Measurements from ENCODE around the gene ZNF785.
"Not testable (repeated sequence)": the region's sequence is repeated elsewhere in the genome, so short reads cannot be mapped to it uniquely, and the experiment has no call there.

ZNF785 gene

DNA sequence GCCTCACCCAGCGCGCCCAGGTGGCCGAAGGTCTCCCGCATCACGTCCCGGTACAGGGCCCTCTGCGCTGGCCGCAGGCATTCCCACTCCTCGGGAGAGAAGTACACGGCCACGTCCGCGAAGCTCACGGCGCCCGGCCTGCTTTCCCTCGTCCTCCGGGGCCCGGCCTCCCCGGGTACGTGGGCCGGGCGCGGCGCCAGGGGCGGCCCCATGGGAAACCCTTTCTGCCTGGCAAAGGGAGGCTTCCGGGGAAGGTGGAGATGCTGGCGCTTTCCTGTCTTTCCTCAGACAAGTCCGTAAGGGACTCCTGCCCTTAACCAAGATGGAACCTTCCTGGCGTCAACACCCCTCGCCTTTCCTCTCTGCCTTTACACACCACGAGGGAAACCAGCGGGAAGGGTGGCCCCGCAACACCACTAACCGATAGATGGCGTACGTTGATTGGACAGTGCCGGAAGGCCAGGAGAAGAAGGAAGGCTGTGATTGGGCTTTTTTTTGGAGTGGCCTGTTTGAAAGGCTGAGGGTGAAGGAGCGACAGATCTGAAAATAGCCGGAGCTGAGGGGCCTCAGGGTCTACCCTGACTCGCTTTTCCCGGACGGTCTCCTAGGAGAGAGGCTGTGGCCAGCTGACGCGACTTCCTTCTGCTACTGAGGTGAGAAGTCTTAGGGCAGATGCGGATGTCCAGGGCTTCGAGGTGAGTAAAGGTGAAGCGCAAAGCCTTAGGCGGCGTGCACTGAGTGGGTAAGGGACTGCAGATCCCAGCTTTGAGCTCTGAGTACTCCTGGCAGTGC is at the start of gene ZNF785:
TSS of gene ZNF785 (minus strand) at position 298 of the 792 bp plus-strand sequence. CDS start at position 212, 86 bp downstream.
- peak; percentile 99 for DNase-seq

DNA sequence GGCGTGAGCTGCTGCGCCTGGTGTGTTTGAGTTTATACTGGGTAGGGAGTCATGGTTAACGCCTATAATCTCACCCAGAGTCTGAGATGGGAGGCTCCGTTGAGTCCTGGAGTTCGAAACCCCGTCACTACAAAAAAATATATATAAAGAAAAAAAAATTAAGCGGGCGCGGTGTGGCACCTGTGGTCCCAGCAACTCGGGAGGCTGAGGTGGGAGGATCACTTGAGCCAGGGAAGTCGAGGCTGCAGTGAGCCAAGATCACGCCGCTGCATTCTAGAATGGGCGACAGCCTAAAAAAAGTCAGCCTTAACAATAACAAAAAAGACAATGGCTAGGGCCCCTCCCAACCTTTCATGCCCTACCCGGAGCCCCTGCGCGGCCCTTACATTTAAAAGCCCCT is 48.0 kb upstream of the ZNF785 start:
- DNase-seq = no peak

DNA sequence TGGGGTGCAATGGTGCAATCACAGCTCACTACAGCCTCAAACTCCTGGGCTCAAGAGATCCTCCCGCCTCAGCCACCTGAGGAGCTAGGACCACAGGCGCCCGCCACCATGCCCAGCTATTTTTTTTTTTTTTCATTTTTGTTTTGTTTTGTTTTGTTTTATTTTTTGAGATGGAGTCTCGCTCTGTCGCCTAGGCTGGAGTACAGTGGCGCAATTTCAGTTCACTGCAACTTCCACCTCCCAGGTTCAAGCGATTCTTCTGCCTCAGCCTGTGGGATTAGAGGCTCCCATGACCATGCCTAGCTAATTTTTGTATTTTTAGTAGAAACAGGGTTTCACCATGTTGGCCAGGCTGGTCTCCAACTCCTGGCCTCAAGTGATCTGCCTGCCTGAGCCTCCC is 47.0 kb upstream of the ZNF785 start:
- DNase-seq = not testable (repeated sequence)

DNA sequence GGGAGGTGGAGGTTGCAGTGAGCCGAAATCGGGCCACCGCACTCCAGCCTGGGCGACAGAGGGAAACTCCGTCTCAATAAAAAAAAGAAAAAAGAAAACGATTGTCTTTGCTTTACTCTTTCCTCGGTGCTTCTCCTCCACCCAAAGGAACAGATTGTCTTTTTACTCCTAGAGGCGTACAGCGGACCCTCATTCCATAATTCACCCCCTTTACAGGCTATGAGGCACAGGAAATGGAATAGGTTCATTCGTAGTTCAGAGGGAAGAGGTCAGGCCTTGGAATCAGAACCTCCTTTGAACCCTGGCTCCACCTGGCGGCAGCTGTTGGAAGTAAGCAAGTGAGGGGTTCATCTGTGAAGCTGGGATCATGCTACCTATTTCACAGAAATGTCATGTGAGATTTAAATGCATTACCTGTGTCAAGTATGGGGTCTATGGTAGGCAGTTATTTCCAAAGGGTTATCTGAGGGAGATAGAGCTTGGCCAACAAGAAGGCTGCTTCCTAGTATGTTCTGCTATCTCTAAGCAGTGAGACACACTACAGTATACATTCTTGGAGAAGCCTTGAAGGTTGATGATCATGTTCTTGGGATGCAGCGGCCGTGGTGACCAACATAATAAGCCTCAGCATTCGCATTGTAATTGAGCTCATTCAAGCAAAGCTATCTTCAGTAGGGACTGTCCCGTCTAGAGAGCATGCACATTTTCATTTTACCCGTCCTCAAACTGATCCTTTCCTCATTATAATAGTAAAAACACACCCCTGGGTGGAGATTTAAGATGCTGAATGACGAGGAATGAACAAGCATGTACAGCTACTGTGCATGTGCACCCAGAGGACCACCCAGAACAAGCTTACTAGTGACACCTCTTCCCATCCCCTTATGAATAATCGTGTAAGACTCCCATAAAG is 43.4 kb upstream of the ZNF785 start:
- DNase-seq = peak; percentile 69

DNA sequence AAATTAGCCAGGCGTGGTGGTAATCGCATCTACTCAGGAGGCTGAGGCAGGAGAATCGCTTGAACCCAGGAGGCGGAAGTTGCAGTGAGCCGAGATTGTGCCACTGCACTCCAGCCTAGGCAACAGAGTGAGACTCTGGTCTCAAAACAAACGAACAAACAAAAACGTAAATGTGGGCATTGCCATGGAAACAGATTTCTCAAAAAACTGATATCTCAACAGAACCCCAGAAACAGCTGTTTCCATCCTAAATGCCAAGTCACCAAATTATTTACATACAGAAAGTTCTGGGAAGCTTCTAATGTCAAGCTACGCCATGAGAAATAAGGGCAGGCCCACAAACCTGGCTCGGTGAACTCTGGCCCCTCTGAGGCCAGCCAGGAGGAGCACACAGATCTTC is 40.7 kb upstream of the ZNF785 start:
- no peak for DNase-seq

DNA sequence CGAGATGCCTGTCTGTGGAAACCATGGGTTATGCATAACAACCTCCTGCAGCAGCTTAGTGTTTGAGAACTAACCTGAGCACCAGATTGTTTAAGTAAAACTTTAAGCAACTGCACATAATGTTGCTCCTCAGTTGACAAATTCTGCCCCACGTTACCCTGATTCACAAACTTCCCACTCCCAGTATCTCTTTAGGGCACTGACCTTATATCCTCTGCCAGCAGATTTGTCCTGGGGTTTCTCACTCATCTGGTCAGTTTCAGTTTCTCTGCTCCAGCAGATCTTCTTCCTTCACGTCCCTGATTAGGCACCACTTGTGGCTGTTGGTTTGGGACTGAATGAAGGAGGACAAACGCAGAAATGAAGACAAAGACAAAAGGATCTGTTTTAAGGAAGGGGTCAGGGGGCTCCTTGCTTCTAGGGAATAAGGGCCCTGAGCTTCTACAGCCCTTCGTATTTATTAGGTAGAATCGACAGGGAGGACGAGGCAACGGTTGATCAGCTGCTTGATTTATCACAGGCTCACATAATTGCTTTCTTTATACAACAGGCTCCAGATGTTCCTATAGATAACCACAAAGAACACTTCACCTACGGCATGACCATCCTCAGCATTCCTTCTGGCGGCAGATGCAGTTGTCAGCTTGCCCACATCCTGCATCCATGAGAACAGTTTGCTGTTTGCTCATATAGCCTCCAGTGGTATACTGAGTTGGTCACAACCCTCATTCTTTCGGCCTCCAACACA is 38.2 kb upstream of the ZNF785 start:
- DNase-seq = no peak

DNA sequence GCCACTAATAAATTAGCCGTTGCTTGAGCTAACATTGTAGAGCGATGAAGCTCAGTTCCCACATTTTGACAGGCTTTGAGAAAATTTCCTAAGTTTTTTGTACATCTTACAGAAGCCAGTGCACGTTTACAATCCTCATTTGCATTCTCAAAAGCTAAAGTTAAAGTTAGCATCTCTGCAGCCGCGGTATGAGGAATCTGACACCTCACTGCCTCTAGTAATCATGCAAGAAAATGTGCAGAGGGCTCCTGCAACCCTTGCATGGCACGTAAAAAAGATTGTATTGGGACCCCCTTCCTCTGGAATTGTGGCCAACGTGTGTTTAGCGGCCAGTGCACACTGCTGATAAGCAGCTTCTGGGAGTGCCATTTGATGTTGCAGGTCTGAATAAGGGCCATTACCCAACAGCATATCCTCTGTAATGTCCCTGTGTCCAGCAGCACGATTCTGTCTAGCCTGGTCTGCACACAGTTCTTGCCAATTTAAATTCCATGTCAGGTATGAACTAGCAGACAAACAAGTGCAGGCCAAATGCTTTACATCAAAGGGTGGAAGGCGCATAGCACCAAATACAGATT is 37.0 kb upstream of the ZNF785 start:
- no peak for DNase-seq

DNA sequence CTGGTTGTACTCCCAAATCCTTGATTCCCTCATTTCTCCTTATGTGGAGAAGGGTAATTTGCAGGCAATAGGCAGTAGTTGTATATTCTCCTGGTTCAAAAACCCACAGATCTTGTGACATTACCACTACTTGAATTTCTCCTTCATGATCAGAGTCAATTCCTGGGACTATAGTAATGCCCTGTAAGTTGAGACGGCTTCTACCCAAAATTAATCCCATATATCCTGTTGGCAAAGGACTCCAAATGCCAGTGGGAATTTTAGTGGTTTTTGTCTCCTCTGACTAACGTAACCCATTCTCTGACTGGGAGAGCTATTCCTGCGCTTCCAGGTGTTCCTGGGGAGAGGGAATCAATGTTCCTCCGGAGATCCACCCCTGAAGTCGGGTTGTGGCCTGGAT is 36.3 kb upstream of the ZNF785 start:
- DNase-seq = no peak

DNA sequence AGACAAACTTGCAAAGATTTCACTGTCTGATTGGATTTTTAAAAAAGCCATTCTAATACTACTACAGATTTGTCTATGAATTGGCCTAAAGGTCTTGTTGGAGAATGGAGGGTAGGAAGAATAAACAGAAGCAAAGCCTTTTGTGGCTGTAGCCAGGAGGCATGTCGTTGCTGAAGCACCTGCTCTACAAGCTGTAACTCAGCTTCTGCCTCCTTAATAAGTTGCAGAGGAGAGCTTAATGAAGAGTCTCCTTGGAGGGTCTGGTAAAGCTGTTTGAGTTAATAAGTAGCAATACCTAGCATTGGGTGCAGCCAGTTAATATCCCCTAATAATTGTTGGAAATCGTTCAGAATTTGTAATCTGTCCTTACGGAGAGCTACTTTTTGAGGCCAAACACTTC is 34.7 kb upstream of the ZNF785 start:
- DNase-seq = no peak

DNA sequence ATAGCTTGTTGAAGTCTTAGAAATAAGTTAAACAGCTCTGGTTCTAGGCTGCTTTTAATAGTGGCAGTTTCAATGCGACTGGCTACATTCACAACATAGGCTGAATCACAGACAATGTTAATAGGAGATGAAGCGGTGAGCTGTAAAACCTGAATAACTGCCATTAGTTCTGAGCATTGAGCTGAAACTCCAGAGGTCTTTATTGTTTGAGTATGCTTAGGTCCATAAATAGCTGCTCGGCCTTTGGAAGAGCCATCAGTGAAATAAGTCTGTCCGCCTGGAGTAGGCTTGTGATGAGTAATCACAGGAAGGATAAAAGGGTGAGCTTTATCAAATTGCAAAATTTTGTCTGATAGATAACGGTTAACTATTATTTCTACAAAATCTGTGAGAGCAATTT is 34.1 kb upstream of the ZNF785 start:
- DNase-seq = no peak

DNA sequence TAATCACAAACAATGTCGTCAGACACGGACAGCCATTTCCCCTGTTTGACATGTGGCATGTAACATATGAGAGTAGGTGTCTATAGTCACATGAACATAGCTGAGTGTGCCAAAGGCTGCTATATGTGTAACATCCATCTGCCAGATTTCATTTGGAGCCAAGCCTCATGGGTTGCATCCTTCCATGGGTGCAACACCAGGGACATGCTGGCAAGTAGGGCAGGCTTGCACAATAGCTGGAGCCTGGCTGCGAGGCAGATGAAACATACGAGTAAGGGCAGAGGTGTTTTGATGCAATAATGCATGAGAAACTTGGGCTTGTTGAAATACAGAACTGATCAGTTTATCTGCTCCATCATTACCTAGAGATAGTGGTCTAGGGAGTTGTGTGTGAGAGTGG is 33.7 kb upstream of the ZNF785 start:
- DNase-seq = no peak

DNA sequence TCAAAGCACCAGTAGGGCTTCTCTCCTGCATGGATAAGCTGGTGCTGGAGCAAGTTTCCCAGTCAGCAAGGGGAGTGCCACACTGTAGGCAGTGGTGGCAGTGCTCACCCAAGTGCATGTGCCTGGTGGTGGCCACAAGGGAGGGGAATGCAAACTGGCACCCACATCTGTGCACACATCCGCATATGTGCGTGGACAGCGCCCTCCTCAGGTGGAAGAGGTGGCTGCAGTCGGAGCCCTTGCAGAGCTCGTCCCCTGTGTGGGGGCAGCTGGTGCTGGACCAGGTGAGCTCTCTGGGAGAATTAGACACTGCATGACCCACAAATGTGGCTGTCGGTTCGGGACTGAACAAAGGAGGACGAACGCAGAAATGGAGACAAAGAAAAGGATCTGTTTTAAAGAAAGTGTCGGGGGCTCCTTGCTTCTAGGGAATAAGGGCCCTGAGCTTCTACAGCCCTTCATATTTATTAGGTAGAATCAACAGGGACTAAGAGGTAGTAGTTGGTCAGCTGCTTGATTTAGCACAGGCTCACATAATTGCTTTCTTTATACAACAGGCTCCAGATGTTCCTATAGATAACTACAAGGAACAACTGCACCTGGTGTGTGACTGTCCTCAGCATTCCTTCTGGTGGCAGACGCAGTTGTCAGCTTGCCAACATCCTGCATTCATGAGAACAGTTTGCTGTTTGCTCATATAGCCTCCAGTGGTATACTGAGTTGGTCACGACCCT is 30.0 kb upstream of the ZNF785 start:
- DNase-seq = peak; percentile 40

DNA sequence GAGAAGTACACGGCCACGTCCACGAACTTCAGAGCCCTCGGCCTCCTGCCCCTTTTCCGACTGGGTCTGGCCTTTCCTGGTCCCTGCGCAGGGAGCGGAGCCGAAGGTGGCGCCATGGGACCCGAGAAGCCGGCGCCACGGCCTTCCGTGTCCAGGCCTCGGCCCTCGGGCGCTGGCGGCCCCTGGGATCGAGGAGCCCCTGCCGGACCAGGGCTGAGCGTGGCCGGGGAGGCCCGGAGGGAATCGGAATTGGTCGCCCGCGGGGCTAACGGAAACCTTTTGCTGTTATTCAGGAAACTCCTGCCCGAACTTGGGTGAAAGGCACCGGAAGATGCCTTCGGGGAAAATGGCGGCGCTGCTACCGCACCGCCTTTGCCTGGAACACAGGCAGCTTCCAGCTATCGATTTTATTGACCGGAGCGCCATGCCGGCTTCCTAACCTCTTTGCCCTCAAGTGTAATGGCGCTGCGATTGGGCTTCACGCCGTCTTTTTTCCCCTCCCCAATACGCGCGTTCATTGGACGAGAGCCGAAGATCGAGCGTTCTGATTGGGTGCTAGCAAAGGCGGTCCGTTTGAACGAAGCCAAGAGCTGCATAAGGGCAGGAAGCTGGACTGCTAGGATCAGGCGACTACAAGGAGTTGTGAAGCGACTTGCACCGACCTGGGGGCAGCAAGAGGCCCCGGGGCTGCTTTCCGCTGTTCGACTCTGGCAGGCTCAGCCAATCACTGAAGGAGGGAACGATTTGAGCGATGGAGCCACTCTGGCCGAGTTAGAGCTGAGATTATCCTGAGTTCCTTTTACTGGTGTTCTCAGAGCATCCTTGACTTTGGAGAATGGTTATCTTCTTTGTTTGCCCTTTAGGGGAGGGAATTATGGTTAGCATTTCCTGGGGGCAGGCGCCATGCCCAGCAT is 24.7 kb upstream of the ZNF785 start, which contains the start of gene ZNF689:
TSS of gene ZNF689 (minus strand) at position 464 of the 914 bp plus-strand sequence. CDS start at position 116, 348 bp downstream.
- DNase-seq = peak; percentile 98

DNA sequence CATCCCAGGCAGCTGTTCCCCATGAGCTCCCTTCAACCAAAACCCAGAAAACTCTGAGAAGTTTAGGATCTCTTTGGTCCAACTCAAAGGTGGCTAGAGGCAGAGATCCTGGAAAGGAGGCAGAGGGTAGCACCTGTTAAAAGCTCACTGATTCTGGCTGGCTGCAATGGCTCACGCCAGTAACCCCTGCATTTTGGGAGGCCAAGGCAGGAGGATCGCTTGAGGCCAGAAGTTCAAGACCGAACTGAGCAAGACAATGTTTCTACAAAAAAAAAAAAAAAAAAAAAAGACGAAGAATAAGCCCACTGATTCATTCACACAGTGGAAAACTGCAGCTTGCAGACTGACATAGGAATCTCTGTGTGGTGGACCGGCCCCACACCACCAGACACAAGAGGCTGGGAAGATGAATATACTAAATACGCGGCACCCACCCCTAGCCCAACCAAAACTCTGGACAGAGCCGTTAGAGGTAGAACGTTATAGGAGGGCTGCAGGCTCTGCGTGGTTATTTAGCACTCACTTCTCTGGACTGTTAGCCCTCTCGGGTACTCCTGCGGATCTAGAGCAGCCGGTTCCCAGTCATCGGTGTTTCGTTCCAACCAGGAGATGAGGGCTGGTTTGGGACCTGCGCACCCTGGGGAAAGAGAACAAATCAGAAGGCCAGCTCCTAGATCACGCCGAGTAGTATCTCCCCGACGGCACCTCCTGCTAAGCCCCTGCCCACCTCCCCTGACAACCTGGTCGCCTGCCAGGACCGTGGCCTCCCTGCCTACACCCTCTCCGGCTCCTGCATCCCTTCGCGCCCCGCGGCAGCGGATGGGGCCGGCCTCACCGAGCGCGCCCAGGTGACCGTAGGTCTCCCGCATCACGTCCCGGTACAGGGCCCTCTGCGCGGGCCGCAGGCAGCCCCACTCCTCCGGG is 23.8 kb upstream of the ZNF785 start:
- DNase-seq = peak; percentile 28

DNA sequence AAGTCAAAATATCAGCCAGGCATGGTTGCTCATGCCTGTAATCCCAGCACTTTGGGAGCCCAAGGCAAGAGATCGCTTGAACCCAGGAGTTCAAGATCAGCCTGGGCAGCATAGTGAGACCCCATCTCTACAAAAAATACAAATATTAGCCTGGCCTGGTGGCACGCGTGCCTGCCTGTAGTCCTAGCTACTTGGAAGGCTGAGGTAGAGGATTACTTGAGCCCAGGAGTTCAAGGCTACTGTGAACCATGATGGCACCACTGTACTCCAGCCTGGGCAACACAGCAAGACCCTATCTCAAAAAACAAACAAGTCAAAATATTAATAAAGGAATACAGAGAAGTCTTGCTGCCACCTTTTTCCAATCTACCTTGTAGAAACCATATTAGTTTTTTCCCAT is 20.5 kb upstream of the ZNF785 start:
- DNase-seq = no peak

DNA sequence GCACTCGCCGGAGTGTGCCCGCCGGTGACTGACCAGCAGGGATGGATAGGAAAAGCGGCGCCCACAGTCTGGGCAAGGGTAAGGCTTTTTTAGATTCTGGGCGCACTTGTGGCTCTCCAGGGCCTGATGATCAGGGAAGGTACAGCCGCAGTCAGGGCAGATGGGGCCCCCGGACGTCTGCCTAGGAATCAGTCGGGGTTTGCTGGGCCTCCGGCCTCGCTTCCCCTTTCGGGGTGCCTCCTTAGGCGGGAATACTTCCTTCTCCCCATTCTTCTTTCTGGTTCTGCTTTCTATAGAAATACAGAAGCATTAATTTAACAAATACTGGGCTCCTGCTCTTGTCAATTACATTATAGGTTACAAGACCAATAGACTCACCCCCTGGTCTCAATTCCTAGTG is 19.7 kb upstream of the ZNF785 start:
- no peak for DNase-seq

DNA sequence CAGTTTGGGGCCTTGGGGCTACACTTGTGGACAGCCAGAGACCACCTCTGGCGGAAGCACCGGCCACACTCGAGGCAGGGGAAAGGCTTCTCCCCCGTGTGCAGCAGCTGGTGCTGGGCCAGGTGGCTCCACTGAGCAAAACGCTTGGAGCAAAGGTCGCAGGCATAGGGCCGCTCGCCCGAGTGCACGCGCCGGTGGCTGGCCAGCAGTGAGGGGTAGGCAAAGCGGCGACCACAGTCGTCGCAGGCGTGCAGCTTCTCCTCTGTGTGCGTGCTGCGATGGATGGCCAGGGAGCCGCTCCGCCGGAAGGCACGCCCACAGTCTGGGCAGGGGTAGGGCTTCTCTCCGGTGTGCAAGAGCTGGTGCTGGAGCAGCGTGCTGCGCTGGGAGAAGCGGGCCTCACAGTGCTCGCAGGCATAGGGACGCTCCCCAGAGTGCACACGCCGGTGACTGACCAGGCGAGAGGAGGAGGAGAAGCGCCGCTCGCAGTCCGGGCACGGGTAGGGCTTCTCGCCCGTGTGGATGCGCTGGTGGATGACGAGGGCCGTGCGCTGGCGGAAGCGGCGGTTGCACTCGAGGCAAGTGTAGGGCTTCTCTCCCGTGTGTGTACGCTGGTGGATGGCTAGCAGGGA is 18.9 kb upstream of the ZNF785 start:
- DNase-seq = no peak

DNA sequence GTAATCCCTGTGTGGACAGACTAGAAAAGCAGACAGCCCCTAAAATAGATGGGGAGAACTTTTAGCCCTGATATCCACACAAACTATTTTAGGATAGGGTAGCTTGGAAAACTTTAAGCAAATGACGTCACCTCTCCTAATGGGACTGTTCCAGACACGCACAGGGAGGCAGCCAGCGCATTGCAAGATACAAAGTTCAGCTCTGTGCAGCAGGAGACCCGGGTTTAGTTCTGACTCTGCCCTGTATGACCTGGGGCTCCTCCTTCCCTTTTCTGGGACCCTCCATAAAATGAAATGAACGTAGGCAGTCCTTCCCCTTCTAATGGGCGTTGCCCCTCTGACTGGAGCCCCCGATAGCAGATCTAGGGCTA is 18.4 kb upstream of the ZNF785 start:
- DNase-seq = no peak

DNA sequence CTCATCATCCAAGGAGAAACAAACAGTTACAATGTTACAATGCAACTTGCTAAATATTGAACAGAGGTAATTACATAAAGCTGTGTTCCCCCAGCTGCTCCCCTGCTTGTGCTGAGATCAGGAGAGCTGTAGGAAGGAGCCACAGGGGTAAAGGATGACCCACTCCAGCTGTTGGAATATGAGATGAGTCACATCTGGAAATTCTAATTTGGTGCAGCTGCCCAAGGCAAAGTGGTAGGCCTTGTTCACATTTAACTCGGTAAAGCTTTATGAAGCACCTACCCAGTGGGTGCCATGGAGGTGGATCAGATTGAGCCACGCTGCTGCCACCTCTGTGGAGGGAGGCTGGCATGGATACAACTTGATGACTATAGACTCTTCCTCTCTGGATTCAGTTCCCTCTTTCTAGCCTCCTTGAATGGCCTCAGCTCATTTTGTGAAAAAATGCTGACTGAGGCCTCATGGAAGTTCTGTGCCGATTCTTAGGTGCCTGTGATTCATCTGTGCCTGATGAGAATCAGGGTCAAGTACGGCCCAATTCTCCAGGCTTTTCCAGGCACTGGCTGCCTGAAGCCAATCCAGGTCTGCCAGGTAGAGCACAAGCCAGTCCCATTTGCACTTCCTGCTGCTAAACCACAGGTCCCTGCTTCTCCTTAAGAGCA is 17.2 kb upstream of the ZNF785 start:
- no peak for DNase-seq
